GM19043 (cell line): ENCODE data around the gene WSCD1.

Source experiments
- ATAC-seq: cut with Tn5 transposase; IDR thresholded peaks from one replicate; pipeline ENCODE4 v1.9.1; 2021; ENCODE audit warnings: low read depth; ENCODE audit not compliant: unreplicated experiment

Gene WSCD1

DNA sequence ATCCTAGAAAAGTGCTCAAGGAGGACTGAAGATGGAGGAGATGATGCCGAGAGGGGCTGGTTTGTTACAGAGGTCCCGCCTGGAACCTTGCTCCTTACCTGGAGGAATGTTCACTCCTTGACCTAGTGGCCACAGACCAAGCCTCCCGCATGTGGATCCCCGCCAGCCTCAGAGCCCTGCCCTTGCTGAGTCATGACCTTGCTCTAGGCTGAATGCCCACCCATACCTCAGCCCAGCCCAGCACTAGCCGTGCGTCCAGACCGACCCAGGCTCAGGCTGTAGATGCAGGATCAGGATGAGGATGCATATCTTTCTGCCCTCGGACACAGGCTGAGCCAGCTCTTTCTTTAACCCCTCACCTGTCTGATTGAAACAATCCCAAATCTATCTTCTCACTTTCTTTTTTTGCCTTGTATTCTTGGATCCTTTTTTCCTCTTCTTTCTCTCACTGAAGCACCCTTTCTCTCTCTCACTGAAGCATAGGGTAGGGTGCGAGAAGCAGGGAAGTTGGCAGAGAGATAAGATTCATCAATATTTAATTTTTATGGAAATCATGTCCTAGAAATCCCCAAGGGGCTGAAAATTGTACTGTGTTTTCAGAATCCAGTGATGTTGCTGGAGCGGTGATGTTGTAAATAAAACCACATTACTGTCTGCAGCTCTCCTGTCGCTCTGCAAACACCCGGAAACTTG lies 34.9 kb downstream of the WSCD1 start:
- ATAC-seq, result no peak

DNA sequence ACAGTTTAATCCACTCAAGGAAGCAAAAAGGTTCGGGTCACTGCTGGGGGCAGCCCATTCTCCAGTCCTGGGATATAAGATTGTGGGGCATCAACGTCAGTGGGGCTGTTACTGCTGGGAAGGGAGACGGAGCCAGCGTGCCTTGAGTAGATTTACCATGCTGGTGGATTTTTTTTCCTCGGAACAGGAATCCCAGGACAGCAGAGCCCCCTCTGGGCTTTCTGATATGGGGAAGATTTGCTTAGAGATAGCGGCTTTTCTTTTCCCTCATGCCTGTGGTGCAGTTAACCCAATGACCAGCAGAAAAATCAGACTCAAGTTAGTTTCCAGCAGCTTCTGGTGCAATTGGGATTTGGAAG lies 35.4 kb downstream of the WSCD1 start:
- ATAC-seq, result no peak

DNA sequence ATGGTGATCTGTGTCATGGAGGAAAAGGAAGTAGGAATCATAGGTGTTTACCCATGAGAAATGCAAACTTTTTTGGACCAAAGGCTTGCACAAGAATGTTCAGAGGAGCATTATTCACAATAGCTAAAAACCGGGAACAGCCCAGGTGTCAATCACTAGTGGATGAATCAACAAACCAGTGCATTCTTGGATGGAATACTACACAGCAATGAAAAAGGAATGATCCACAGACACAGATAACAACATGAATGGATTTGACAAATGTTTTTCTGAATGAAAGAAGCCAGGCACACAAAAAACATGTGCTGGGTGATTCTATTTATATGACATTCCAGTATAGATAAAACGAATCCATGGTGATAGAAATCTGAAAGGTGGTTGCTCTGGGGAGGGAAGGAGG lies 36.0 kb downstream of the WSCD1 start:
- no peak for ATAC-seq

DNA sequence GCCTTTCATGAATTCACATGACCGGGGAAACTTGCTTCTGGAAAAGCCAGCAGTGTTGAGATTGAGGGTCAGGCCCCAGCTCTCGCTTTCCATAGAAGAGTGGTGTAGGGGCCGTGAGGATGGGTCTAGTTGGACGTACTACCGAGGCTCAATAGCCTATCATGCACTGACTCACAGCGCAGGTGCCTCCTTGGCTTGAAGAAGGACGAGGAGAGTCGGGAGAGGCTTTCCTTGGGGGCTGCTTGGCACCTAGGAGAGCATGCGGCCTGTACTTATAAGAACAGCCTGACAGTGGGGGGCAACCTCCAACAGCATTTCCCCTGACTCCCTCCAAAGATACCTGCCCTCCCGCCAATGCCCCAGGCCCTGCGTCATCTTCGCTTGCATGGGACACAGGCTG lies 37.6 kb downstream of the WSCD1 start:
- ATAC-seq, result no peak

DNA sequence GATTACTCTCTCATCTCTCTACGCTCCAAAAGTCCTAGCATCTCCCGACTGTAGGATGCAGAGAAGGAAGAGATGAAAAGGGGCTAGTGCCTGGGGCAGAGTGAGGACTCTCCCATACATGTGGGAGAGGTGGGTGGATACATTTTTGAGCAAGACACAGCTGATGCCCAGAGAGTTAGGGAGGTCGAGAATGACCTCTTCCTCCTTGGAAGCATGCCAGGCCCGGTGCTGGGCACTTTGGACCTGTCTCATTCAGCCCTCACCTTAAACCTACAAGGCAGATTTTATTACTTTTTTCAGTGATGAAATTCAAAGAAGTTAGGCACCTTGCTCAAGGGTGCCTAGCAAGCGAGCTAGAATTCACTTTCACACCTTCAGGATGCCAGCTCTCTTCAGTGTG lies 38.2 kb downstream of the WSCD1 start:
- no peak for ATAC-seq

DNA sequence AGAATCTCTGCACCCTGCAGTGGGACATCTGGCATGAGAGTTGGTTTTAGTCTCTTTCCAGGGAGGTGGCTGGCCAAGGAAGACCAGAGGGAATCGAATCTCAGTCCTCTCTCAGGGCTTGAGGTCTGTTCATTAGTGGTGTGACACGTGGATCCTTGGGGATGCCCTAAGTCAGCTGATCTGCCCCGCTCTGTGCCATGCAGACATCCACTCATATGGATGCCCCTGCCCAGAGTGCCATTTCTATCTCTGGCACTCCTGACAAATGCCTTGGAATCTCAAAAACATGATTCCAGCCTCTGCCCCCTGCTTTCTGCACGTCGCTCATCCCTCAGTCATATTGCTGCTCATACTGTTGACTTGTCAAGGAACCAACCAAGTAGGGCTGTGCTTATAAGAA lies 38.8 kb downstream of the WSCD1 start:
- no peak for ATAC-seq

DNA sequence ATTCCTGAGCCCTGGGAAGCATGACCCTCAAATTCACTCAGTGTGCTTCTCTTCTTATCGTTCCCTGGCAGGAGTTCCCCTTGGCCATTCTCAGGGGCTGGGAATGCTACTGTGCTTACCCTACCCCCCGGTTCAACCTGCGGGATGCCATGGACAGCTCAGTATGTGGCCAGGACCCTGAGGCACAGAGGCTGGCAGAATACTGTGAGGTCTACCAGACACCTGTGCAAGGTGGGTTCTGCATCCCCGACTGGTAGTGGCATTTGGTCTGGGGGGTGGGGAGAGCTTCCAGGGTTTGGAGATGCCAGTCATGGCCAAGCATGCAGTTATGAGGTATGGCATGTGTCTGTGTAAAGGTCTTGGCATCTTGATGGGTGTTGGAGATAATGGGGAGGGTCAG lies 39.4 kb downstream of the WSCD1 start:
- ATAC-seq, result no peak

DNA sequence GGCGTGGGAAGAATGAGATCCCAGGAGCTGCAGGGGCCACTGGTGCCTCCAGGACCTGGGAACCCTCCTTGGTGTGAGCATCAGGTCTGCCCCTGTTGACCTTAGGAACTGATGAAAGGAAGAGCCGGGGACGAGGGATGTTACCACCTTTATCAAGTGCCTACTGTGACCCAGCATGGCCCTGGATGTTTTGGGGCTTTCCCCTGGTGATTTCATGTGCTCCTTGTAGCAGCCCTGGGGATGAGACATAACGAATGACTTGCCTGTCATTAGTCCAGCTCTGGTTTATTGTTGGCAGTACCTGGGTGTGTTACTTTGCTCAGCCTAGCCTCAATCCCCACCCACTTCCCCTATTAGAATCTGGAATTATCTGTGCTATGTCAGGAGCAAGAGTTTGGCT lies 39.9 kb downstream of the WSCD1 start:
- no peak for ATAC-seq

DNA sequence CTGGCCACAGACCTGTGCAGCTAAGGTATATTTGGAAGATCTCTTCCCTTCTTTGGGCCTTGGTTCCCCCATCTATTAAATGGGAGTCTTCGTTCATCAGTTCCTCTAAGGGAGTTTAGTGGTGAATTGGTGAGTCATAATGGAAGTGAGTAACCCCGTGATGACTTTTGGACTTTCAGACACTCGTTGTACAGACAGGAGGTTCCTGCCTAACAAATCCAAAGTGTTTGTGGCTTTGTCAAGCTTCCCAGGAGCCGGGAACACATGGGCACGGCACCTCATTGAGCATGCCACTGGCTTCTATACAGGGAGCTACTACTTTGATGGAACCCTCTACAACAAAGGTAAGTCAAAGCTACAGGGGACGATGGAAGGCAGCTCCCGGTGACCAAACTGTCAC lies 40.4 kb downstream of the WSCD1 start:
- no peak for ATAC-seq

DNA sequence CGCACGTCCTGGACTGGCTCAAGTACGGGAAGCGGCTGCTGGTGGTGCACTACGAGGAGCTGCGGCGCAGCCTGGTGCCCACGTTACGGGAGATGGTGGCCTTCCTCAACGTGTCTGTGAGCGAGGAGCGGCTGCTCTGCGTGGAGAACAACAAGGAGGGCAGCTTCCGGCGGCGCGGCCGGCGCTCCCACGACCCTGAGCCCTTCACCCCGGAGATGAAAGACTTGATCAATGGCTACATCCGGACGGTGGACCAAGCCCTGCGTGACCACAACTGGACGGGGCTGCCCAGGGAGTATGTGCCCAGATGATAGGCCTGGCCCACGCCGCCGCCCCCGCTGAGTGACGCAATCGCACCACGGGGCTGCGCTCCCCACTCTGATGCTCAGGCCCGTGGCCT lies 50.2 kb downstream of the WSCD1 start:
- no peak for ATAC-seq

DNA sequence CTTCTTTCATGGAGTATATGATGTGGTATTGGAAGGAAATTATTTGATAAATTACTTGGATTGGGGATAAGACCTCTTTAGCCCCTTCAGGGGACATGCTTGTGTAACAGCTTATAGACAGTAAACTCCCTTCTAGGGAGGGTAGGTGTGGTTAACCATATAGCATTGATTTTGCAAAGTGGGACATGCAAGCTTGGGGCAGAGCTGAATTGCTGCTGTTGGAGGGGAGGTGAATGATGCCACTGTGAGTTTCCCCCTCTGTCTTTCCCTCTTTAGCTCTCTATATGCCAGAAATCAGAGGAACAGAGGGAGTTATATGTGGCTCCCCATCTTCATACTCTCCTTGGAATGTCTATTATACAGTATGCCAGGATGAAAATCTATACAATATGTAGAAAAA lies 54.7 kb downstream of the WSCD1 start:
- ATAC-seq, result no peak

DNA sequence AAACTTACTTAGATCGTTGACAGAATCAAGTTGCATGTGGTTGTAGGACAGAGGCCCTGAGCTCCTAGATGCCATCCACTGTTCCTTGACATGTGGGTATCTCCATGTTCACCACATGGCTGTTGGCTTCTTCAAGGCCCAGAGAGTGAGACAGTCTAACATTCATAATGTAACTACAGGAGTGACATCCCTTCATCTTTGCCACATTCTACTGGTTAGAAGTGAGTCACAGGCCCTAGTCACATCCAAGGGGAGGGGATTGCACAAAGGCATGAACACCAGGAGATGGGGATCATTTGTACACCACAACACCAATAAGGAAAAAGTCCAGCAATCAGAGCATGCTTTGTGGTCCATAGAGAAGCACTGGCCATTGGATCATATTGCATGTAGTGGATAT lies 56.6 kb downstream of the WSCD1 start:
- no peak for ATAC-seq

DNA sequence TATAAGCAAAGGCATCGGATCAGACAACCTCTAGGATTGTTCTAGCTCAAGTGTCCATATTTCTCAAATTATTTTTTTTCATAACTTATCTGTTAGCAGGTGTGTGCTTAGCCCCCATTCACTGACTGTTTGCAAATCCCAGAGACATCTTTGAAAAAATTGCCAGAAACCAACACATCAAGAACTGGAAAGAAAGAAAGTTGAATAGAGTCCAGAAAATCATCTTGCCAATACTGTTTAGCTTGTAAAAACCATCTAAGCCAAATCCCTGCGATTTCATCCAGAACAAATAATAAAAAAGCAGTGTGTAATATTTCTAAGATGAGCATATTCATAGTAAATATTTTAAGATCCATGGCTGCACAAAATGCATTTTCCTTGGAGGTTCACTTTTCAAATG lies 64.5 kb downstream of the WSCD1 start:
- ATAC-seq, result no peak

DNA sequence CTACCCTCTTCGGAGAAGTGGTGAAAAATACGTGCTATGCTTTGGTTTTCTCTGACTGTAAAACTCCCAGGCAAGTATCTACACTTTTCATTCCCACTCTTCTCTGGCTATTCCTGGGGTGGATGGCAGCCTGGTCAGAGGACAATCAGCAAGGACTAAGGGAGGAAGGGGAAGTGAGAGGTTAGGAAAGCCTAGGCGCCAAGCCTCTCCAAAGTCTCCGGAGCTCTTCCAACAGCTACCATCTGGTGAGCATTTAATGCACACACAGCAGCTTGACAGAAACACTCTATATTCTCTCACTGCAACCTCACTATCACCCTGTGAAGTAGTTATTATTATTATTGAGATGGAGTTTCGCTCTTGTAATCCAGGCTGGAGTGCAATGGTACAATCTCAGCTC lies 65.1 kb downstream of the WSCD1 start:
- no peak for ATAC-seq

DNA sequence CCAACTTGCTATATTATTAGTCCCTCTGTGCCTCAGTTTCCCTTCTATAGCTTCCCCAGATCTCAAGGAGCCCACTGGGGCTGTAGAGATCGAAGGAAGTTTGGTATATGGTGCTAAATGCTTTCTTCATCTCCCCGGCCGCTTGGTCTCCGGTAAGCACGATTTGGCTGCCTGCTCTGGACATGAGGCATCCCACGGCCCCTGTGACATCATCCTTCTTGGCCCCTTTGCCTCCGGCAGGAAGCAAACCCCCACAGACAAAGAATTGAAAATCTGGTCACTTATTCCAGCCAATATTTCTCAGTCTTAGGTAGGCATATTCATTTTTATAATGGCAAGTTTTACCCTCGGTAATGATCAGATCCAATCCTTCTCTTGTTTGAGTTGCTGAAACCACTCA lies 65.8 kb downstream of the WSCD1 start:
- ATAC-seq, result no peak

DNA sequence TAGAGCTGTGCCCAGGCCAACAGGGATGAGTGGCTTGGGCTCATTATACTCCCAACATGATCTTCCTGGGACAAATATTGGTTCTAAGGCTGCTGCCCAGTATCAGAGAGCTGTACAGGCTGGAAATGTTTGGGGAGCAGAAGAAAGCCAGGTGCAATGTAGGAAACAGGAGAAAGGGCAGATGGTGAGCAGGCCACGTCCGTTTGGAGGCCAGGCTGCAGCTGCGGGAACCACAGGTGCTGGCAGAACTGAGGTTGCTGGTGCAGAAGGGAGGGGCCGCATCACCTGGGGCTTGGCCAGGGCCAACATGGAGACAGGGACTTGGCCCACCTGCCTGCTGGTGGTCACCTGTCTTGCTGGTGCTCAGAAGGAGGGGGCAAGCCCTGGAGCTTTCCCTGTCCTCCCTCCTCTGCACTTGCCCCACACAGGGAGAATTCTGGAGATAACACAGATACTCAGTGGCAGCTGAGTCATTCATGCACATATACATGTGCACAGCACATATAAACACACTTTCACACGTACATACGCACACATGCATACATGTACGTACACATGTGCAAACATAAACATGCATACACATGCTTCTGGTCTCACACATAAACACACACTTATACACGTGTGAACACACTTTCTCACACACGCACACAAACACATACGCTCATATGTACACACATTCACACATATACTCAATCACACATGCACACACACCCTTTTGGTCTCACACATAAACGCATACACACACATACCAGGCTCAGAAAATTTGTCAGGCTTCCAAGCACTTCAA lies 67.7 kb downstream of the WSCD1 start:
- no peak for ATAC-seq

DNA sequence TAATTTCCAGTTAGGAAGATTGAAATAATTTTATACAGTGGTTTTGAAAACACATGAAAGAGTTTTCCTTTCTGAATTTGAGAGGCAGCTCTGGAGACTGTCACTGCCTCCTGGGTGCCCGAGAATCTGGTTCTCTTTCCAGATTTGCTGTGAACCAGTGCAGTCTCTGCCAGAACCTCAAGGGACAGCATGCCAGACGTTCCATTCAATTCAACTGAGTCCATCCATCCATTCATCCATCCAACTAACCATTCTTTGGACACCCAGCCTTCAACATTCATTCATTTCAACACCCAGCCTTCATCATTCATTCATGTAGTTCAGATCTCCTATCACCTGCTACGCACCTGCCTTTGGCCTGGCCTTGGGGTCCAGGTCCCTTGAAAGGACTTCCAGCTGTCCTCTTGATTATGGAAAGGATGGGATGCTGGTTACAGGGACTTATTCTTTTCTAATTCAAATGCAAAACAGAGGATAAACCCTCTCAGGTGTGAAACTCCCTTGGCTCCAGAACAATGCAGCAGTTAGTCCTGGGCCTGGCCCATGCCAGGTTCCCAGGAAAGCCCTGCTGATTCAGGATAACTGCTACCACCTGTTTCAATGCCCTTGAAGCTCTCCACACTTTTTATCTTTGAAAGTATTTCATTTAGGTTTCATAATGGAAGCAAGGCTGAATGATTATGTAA lies 68.7 kb downstream of the WSCD1 start:
- ATAC-seq, result no peak

DNA sequence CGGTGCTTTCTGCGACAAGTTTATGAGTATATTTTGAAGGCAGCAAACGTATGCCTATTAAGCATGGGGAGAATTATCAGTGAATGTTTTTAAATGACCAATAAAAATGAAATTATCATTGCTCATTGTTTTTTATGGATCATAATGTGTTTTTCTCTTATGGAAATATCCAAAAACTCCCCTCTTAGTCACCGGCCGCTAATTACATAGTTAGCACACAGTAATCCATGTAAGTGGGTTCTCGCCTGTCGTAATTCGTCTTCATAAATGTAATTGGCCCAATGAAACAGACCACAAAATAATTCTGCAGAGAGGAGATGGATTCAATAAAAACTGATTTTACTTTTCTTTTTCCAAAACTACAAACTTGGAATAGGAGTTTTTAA lies 69.3 kb downstream of the WSCD1 start:
- no peak for ATAC-seq

DNA sequence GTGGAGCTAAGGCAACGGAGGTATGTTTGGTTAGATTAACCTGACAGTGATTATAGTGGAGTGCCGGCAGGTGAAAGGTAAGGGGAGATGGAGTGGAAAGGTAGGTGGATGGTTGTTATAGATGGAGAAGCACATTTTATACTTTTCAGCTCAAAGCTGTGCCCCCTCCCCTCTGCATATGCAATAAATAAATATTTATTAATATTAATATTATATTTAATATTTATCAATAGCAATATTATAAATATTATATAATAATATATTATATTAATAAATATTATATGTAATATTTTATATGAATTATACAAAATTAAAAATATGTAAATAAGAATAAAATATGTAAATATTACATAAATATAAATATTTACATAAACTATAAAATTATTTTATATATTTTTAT lies 70.0 kb downstream of the WSCD1 start:
- no peak for ATAC-seq

DNA sequence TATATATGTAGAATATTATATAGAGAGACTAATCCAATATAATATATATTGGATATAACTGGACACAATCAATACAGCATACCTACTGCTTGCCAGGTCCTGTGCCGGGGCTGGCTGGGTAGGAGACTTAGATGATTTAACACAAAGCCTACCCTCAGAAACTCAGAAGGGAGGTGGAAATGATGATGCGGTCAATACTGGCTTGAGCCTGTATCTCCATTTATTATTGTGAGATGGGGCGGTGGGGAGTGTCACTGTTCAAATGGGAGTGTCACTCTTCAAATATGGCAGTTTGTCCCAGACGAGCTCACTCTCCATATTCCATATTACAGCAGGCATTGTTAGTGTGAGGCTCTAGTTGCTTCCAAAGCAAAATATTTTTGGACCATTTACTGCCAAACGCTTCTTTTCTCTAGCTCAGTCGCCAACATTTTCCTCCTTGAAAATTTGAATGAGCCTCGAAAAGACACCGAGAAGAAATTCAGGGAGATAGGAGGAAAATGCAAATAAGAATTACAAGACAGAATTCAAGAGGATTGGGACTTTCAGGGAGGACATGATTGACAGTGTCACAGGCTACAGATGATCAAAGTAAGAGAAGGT lies 70.7 kb downstream of the WSCD1 start:
- no peak for ATAC-seq

DNA sequence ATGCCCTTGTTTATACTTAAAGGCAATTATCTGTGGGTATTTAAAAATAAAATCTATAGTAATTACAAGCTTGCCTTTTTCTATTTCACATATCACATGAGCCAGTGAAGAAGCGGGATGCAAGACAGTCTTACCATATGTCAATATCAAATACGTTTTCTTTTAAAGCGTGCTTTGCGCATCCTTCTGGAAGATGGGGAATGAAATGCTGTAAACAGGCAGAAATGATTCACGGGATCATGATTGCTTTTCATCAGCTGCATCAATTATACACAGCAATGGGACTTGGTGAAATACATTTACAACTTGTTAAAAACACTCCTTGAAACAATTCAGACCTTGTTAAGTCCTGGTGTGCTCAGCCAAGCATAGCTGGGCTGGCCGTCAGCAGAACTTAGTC lies 72.5 kb downstream of the WSCD1 start:
- no peak for ATAC-seq

DNA sequence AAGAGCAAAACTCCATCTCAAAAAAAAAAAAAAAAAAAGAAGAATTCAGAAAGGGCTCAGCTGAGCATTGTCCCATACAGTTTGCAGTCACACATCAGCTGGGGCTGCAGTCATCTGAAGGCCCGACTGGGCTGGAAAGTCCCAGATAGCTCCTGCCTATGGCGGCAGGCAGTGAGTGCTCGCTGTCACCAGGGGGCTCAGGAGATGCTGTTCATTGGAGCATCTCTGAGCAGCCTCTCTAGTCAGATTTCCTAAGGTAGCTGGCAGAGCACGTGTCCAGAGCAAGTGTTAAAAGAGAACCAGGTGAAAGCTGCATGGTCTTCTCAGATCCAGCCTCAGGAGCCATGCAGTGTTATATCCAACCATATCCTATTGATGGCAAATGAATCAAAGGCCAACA lies 75.8 kb downstream of the WSCD1 start:
- no peak for ATAC-seq
